GM23338 (cell line): ENCODE data around the gene GBP5. TPM values are rescaled to one million over a fixed set of nuclear protein-coding genes. Genes with fewer than 3 reads are reported as not detected.

Experiments used
- ATAC-seq: fragments of 200-7000 bp; cut with Tn5 transposase; 3 replicates; pipeline ENCODE4 v1.9.1; 2020
- DNase-seq: peaks from one replicate; pipeline ENCODE4 v3.0.0-alpha.2; 2015; ENCODE audit warnings: low spot score
- H2AFZ ChIP-seq: fragments of 200-600 bp; sonication (generic); 2 replicates; pipeline ENCODE4 v1.8.0; 2016; ENCODE audit warnings: antibody characterized with exemption, mild to moderate bottlenecking, moderate library complexity
- H3F3A ChIP-seq: fragments of 200-600 bp; sonication (generic); replicated peaks from 2 replicates; pipeline ENCODE4 v1.8.0; 2017; ENCODE audit warnings: antibody characterized with exemption, mixed run types, low read depth
- H3K27ac ChIP-seq: fragments of 200-600 bp; sonication (generic); 2 replicates; pipeline ENCODE4 v1.6.1; 2016; ENCODE audit warnings: low read depth
- H3K27me3 ChIP-seq: fragments of 200-600 bp; sonication (generic); 2 replicates; pipeline ENCODE4 v1.8.0; 2016; ENCODE audit warnings: mild to moderate bottlenecking, mixed run types, moderate library complexity; ENCODE audit not compliant: insufficient read depth
- H3K36me3 ChIP-seq: fragments of 200-600 bp; sonication (generic); 2 replicates; pipeline ENCODE4 v1.8.0; 2016; ENCODE audit warnings: mild to moderate bottlenecking; ENCODE audit not compliant: insufficient read depth
- H3K4me1 ChIP-seq: fragments of 200-600 bp; sonication (generic); 2 replicates; pipeline ENCODE4 v1.8.0; 2016; ENCODE audit warnings: mild to moderate bottlenecking, moderate library complexity; ENCODE audit not compliant: insufficient read depth
- H3K4me2 ChIP-seq: fragments of 200-600 bp; sonication (generic); 2 replicates; pipeline ENCODE4 v1.7.1; 2017; ENCODE audit warnings: mixed run types
- H3K4me3 ChIP-seq: fragments of 200-600 bp; sonication (generic); 2 replicates; pipeline ENCODE4 v1.6.1; 2016; ENCODE audit warnings: mixed run types
- H3K79me2 ChIP-seq: fragments of 200-600 bp; sonication (generic); replicated peaks from 2 replicates; pipeline ENCODE4 v1.8.0; 2017; ENCODE audit warnings: mild to moderate bottlenecking; ENCODE audit not compliant: insufficient read depth
- H3K9me2 ChIP-seq: fragments of 200-600 bp; sonication (generic); 2 replicates; pipeline ENCODE4 v1.8.0; 2017; ENCODE audit not compliant: insufficient read depth
- H4K20me1 ChIP-seq: fragments of 200-600 bp; sonication (generic); replicated peaks from 2 replicates; pipeline ENCODE4 v1.8.0; 2017; ENCODE audit warnings: mild to moderate bottlenecking; ENCODE audit not compliant: insufficient read depth
- H3K27ac Mint-ChIP-seq: 2 replicates; pipeline ENCODE4 v1.8.0; 2020; ENCODE audit warnings: inconsistent platforms, mild to moderate bottlenecking, moderate library complexity, mixed read lengths
- H3K27me3 Mint-ChIP-seq: 3 replicates; pipeline ENCODE4 v1.8.0; 2022; ENCODE audit warnings: low read depth, mild to moderate bottlenecking, moderate library complexity, mixed read lengths, inconsistent platforms; ENCODE audit not compliant: insufficient read depth, poor library complexity
- H3K36me3 Mint-ChIP-seq: 3 replicates; pipeline ENCODE4 v1.8.0; 2021; ENCODE audit warnings: low read depth, mild to moderate bottlenecking, inconsistent platforms, moderate library complexity, mixed read lengths
- H3K4me1 Mint-ChIP-seq: 3 replicates; pipeline ENCODE4 v1.8.0; 2020; ENCODE audit warnings: mild to moderate bottlenecking, inconsistent platforms, mixed read lengths
- H3K4me3 Mint-ChIP-seq: 3 replicates; pipeline ENCODE4 v1.8.0; 2021; ENCODE audit warnings: moderate library complexity, mild to moderate bottlenecking, inconsistent platforms, mixed read lengths
- H3K9me3 Mint-ChIP-seq: 3 replicates; pipeline ENCODE4 v1.8.0; 2020; ENCODE audit warnings: moderate library complexity, mild to moderate bottlenecking, inconsistent platforms, mixed read lengths
- EZH2phosphoT487 ChIP-seq: fragments of 200-600 bp; sonication (generic); IDR thresholded peaks from one replicate; pipeline ENCODE4 v1.8.1; 2018; ENCODE audit warnings: antibody characterized with exemption; ENCODE audit not compliant: unreplicated experiment
- JUNB ChIP-seq: IDR thresholded peaks from one replicate; pipeline ENCODE4 v1.6.1; 2016; ENCODE audit warnings: antibody characterized with exemption; ENCODE audit not compliant: unreplicated experiment
- POLR2AphosphoS5 ChIP-seq: IDR thresholded peaks from 2 replicates; pipeline ENCODE4 v1.6.1; 2016; ENCODE audit warnings: antibody characterized with exemption, low read depth
- ZNF114 ChIP-seq: fragments of 250-450 bp; sonication (Bioruptor Pico); IDR thresholded peaks from 2 replicates; pipeline ENCODE4 v1.5.0; 2020; ENCODE audit warnings: mild to moderate bottlenecking, moderate library complexity
- polyA plus RNA-seq: library from polyadenylated mRNA; unstranded; fragments of >200 nt; fragmentation: Nextera tagmentation; extraction: Ambion mirVana; gene quantifications from 2 replicates; pipeline ENCODE4 v1.2.1, GENCODE V29; 2016
- total RNA-seq: library from RNA; depleted of rRNA; stranded (reverse); fragments of >200 nt; shearing (Covaris generic); gene quantifications from 2 replicates; pipeline ENCODE4 v1.2.3, GENCODE V29; 2014
- TF ChIP-seq, protein P1 (sequence below), 2 experiments: fragments of 200-600 bp in 1 of 2; sonication (generic) in 1 of 2; conservative IDR thresholded peaks; 2 replicates each; pipeline versions ENCODE4 v1.5.1 to v1.6.1; 2016 to 2017; ENCODE audit warnings: antibody characterized with exemption in 2 of 2, low read depth in 2 of 2, mild to moderate bottlenecking in 2 of 2, moderate library complexity in 1 of 2
- TF ChIP-seq, protein P2 (sequence below): IDR thresholded peaks from 2 replicates; pipeline ENCODE4 v1.6.1; 2016; ENCODE audit warnings: antibody characterized with exemption

The GBP5 gene
- total and polyA plus RNA-seq, 2 experiments from 2014 or later = not detected

GRCh38 chr1:89291276-89291675, 18.6 kb upstream of the GBP5 start:
- Histone ChIP-seq H3K36me3 (peaks cover 3% of the 10 kb centered on the region; the same call in 1 of the 2 replicates), H3K9me2 (peaks cover 6% of the 10 kb centered on the region), H3F3A (no peaks in the 10 kb centered on the region), H2AFZ (no peak overlapping the region), H3K4me1 (no peaks in the 10 kb centered on the region), H3K79me2 (no peaks in the 10 kb centered on the region), H3K4me3 (no peak overlapping the region), H3K27me3 (no peaks in the 10 kb centered on the region), H3K4me2 (no peak overlapping the region), H4K20me1 (no peaks in the 10 kb centered on the region), H3K27ac (no peak overlapping the region)
- ATAC-seq (no peak), DNase-seq (no peak)
- Mint-ChIP-seq H3K27me3 (no peaks in the 10 kb centered on the region), H3K9me3 (peaks cover 9% of the 10 kb centered on the region), H3K36me3 (no peaks in the 10 kb centered on the region), H3K4me3 (no peak overlapping the region), H3K27ac (no peak overlapping the region), H3K4me1 (no peaks in the 10 kb centered on the region)
- TF ChIP-seq, protein P1, sequence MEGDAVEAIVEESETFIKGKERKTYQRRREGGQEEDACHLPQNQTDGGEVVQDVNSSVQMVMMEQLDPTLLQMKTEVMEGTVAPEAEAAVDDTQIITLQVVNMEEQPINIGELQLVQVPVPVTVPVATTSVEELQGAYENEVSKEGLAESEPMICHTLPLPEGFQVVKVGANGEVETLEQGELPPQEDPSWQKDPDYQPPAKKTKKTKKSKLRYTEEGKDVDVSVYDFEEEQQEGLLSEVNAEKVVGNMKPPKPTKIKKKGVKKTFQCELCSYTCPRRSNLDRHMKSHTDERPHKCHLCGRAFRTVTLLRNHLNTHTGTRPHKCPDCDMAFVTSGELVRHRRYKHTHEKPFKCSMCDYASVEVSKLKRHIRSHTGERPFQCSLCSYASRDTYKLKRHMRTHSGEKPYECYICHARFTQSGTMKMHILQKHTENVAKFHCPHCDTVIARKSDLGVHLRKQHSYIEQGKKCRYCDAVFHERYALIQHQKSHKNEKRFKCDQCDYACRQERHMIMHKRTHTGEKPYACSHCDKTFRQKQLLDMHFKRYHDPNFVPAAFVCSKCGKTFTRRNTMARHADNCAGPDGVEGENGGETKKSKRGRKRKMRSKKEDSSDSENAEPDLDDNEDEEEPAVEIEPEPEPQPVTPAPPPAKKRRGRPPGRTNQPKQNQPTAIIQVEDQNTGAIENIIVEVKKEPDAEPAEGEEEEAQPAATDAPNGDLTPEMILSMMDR (conservative IDR thresholded peaks at IDR 0.05; ENCODE audit: low read depth in 2 of 2) = no peak

DNA sequence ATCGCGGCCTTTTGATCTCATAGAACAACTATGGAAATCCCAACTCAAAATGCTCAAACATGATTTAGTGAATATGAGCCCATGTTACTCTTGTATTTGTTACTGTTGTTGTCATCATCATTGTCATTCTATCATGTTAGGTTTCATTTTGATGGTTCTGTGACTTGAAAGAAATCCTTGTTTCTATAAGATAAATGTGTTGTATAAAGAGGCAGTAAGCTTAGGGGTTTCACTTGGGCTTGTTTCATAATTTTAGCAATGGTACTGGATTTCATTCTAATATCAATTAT, 15.3 kb upstream of the GBP5 start:
- no peak overlapping the region for H2AFZ ChIP-seq
- Mint-ChIP-seq H3K4me1 (no peaks in the 10 kb centered on the region), H3K27me3 (no peaks in the 10 kb centered on the region), H3K36me3 (no peaks in the 10 kb centered on the region), H3K4me3 (no peak overlapping the region), H3K27ac (no peak overlapping the region), H3K9me3 (peaks cover 1% of the 10 kb centered on the region; the same call in 2 of the 3 replicates)
- H3K4me2 ChIP-seq = no peak overlapping the region
- 0 out of 2 replicates have a peak, but pooled peaks cover 5% of the 10 kb centered on the region for H3K9me2 ChIP-seq
- no peak for ATAC-seq
- peaks cover 2% of the 10 kb centered on the region; the same call in 1 of the 2 replicates for H3K36me3 ChIP-seq
- H3K79me2 ChIP-seq = no peaks in the 10 kb centered on the region
- no peaks in the 10 kb centered on the region for H3F3A ChIP-seq
- no peaks in the 10 kb centered on the region for H4K20me1 ChIP-seq
- H3K27me3 ChIP-seq = no peaks in the 10 kb centered on the region
- no peak for DNase-seq
- no peak for TF ChIP-seq JUNB
- no peak for TF ChIP-seq EZH2phosphoT487
- no peak for TF ChIP-seq POLR2AphosphoS5
- no peak for TF ChIP-seq ZNF114 (CRISPR knock-in tag)
- TF ChIP-seq, protein P1 (conservative IDR thresholded peaks at IDR 0.05; ENCODE audit: low read depth in 2 of 2) = no peak
- TF ChIP-seq, protein P2, sequence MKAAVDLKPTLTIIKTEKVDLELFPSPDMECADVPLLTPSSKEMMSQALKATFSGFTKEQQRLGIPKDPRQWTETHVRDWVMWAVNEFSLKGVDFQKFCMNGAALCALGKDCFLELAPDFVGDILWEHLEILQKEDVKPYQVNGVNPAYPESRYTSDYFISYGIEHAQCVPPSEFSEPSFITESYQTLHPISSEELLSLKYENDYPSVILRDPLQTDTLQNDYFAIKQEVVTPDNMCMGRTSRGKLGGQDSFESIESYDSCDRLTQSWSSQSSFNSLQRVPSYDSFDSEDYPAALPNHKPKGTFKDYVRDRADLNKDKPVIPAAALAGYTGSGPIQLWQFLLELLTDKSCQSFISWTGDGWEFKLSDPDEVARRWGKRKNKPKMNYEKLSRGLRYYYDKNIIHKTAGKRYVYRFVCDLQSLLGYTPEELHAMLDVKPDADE = no peak
- H3K27ac ChIP-seq = no peak overlapping the region
- no peaks in the 10 kb centered on the region for H3K4me1 ChIP-seq
- no peak overlapping the region for H3K4me3 ChIP-seq
